Measurements from ENCODE around the gene PDE4D. TPM values are rescaled to one million over a fixed set of nuclear protein-coding genes. Genes with fewer than 3 reads are reported as not detected.

Gene PDE4D
- total and polyA plus RNA-seq, 2 donors (not counting 1 experiment from before 2014, with no cell fraction given), result 14.9 to 171 TPM

DNA sequence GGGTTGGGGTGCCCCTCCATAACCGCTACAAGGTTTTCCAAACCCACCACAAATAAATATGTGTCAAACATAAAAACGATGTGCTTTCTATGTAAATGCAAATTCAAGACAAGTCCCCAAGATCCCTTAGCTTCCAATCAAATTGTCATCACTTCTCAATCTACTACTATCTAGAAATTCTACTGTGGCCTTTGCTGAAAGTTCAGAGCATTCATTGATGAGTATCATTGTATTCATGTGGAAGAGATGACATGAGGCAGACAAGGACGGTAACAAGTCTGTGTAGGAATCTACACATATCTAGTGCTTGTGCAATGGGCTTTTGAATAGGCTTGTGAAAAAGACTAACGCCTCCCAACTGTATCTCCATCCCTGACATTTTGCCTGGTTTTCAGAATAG, 524.6 kb downstream of the PDE4D start:
- Histone ChIP-seq H4K20me1 (ENCODE audit: control insufficient read depth, insufficient read depth, low read length, poor library complexity, severe bottlenecking) (no peaks in the 10 kb centered on the region), H3K4me1 (ENCODE audit: control insufficient read depth in 2 of 2, insufficient read depth in 2 of 2, low read length in 2 of 2) (no peaks in the 10 kb centered on the region), H3K27ac (ENCODE audit: low read length in 2 of 2) (no peak overlapping the region), H3K27me3 (replicated peaks in 1 of 4; ENCODE audit: control extremely low read depth in 1 of 4, control insufficient read depth in 3 of 4, insufficient read depth in 4 of 4, low read length in 3 of 4) (no peaks in the 10 kb centered on the region), H3K36me3 (replicated peaks in 1 of 2; ENCODE audit: control extremely low read depth in 1 of 2, control insufficient read depth in 1 of 2, extremely low read depth in 1 of 2, insufficient read depth in 2 of 2, low read length in 1 of 2) (no peaks in the 10 kb centered on the region), H3K9ac (ENCODE audit: low read length) (no peak overlapping the region), H3K4me2 (replicated peaks; ENCODE audit: low read depth, low read length, poor library complexity, severe bottlenecking) (no peak overlapping the region), H3K4me3 (ENCODE audit: control extremely low read depth in 1 of 5, extremely low read depth in 1 of 5, insufficient read depth in 1 of 5, low read depth in 2 of 5, low read length in 4 of 5) (no peak overlapping the region), H2AFZ (ENCODE audit: insufficient read depth, low read depth, low read length, poor library complexity, severe bottlenecking) (no peak overlapping the region), H3K79me2 (ENCODE audit: control insufficient read depth, insufficient read depth, low read length) (no peaks in the 10 kb centered on the region), H3K9me3 (ENCODE audit: control extremely low read depth in 1 of 3, control insufficient read depth in 2 of 3, insufficient read depth in 1 of 3, low read length in 2 of 3) (peaks cover 0 to 6% (median 4%) of the 10 kb centered on the region in 3 donors)
- TF ChIP-seq, protein P1, sequence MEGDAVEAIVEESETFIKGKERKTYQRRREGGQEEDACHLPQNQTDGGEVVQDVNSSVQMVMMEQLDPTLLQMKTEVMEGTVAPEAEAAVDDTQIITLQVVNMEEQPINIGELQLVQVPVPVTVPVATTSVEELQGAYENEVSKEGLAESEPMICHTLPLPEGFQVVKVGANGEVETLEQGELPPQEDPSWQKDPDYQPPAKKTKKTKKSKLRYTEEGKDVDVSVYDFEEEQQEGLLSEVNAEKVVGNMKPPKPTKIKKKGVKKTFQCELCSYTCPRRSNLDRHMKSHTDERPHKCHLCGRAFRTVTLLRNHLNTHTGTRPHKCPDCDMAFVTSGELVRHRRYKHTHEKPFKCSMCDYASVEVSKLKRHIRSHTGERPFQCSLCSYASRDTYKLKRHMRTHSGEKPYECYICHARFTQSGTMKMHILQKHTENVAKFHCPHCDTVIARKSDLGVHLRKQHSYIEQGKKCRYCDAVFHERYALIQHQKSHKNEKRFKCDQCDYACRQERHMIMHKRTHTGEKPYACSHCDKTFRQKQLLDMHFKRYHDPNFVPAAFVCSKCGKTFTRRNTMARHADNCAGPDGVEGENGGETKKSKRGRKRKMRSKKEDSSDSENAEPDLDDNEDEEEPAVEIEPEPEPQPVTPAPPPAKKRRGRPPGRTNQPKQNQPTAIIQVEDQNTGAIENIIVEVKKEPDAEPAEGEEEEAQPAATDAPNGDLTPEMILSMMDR (IDR thresholded peaks at IDR 0.05), result no peak
- TF ChIP-seq EZH2 (IDR thresholded peaks at IDR 0.05; ENCODE audit: borderline replicate concordance, insufficient read depth, low read depth, low read length, poor library complexity, severe bottlenecking), result no peak
- DNase-seq, result no peak
- Mint-ChIP-seq H3K27ac (no peak overlapping the region), H3K27me3 (peaks cover 3% of the 10 kb centered on the region), H3K9me3 (ENCODE audit: insufficient read depth) (peaks cover 2% of the 10 kb centered on the region), H3K4me1 (no peaks in the 10 kb centered on the region), H3K4me3 (no peak overlapping the region)
- ChIA-PET POLR2A (interaction anchor here (0.6 kb wide), 1 partner anchor 209 kb away, joined by 3 read pairs; no protein-coding TSS in a partner anchor), CTCF (interaction anchor here (0.6 to 11.0 kb wide), 11 partner anchors 10 to 478 kb away, joined by 3 to 94 read pairs (median 5); no protein-coding TSS in a partner anchor)
- intact Hi-C loops (cut with micrococcal nuclease), result loop anchor here (1.0 to 5.0 kb wide), 2 partner anchors 181 to 482 kb away; no protein-coding TSS in a partner anchor
- ATAC-seq (ENCODE audit: low read depth), result no peak
- no CpG with 5 or more reads among the region's 4 CpGs for WGBS (ENCODE audit: insufficient coverage)

DNA sequence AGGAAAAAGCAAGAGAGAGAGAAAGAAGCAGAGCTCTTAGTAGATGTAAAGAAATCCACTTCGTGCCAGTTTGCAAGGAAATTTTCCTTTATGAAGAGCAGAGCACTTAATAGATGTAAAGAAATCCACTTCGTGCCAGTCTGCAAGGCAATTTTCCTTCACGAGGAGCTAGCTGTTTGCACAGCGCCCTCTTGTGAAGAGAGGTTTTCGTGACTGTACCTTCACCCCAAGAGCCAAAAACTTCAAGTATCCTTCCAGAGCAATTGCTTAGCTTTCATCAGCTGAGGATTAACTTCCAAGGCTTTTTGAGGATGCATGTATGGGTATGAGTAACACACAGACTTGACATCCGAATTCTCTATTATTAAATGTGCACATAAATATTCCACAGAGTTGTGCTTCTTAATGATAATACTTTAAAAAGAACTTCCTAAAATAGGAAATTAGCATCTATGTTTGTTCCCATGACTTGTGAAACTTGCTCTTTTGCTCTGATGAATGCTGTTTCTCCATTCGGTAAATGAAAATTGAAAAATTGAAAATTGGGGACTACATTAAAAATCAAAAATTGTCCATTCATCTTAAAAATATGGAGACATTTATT, 525.6 kb downstream of the PDE4D start:
- DNase-seq (peak; percentile 34), ATAC-seq (ENCODE audit: low read depth) (peak; percentile 36)
- no peak for TF ChIP-seq EZH2 (IDR thresholded peaks at IDR 0.05; ENCODE audit: borderline replicate concordance, insufficient read depth, low read depth, low read length, poor library complexity, severe bottlenecking)
- TF ChIP-seq, protein P1 (IDR thresholded peaks at IDR 0.05), result peak; percentile 59
- Histone ChIP-seq H3K79me2 (ENCODE audit: control insufficient read depth, insufficient read depth, low read length) (no peaks in the 10 kb centered on the region), H3K4me3 (ENCODE audit: control extremely low read depth in 1 of 5, extremely low read depth in 1 of 5, insufficient read depth in 1 of 5, low read depth in 2 of 5, low read length in 4 of 5) (no peak overlapping the region), H3K4me1 (ENCODE audit: control insufficient read depth in 2 of 2, insufficient read depth in 2 of 2, low read length in 2 of 2) (no peaks in the 10 kb centered on the region), H3K27me3 (replicated peaks in 1 of 4; ENCODE audit: control extremely low read depth in 1 of 4, control insufficient read depth in 3 of 4, insufficient read depth in 4 of 4, low read length in 3 of 4) (no peaks in the 10 kb centered on the region), H3K9ac (ENCODE audit: low read length) (no peak overlapping the region), H4K20me1 (ENCODE audit: control insufficient read depth, insufficient read depth, low read length, poor library complexity, severe bottlenecking) (no peaks in the 10 kb centered on the region), H3K4me2 (replicated peaks; ENCODE audit: low read depth, low read length, poor library complexity, severe bottlenecking) (no peak overlapping the region), H2AFZ (ENCODE audit: insufficient read depth, low read depth, low read length, poor library complexity, severe bottlenecking) (no peak overlapping the region), H3K9me3 (ENCODE audit: control extremely low read depth in 1 of 3, control insufficient read depth in 2 of 3, insufficient read depth in 1 of 3, low read length in 2 of 3) (peaks cover 0 to 4% (median 0%) of the 10 kb centered on the region in 3 donors), H3K36me3 (replicated peaks in 1 of 2; ENCODE audit: control extremely low read depth in 1 of 2, control insufficient read depth in 1 of 2, extremely low read depth in 1 of 2, insufficient read depth in 2 of 2, low read length in 1 of 2) (no peaks in the 10 kb centered on the region), H3K27ac (ENCODE audit: low read length in 2 of 2) (no peak overlapping the region)
- WGBS (ENCODE audit: insufficient coverage), result 7% methylated on average over 3 of the region's 7 CpGs
- POLR2A ChIA-PET, result no interaction called here
- CTCF ChIA-PET, result interaction anchor here (0.8 to 11.0 kb wide), 25 partner anchors 9 to 1301 kb away, joined by 3 to 94 read pairs (median 4); no protein-coding TSS in a partner anchor
- Mint-ChIP-seq H3K27ac (no peak overlapping the region), H3K9me3 (ENCODE audit: insufficient read depth) (no peaks in the 10 kb centered on the region), H3K4me1 (no peaks in the 10 kb centered on the region), H3K27me3 (peaks cover 3% of the 10 kb centered on the region), H3K4me3 (no peak overlapping the region)
- intact Hi-C loops (cut with micrococcal nuclease), result loop anchor here (1.0 to 5.0 kb wide), 2 partner anchors 180 to 481 kb away; no protein-coding TSS in a partner anchor
